Caco-2 (cell line): ENCODE data around the gene VCP. TPM values are rescaled to one million over a fixed set of nuclear protein-coding genes. Genes with fewer than 3 reads are reported as not detected.

ENCODE experiments used
- BruUV-seq: library from RNA; stranded (reverse); fragments of 400-500 nt; replicated peaks from 2 replicates; lab custom pipeline; 2021; lab: Mats Ljungman, UMichigan
- CTCF ChIA-PET: fragments of 300-600 bp; sonication (Branson Sonifier 250); formaldehyde crosslinking; loops from one replicate; lab custom pipeline; 2022; ENCODE audit warnings: antibody characterized with exemption; lab: Charles Lee
- POLR2A ChIA-PET: fragments of 300-600 bp; sonication (Branson Sonifier 250); formaldehyde crosslinking; loops from one replicate; lab custom pipeline; 2022; ENCODE audit warnings: antibody characterized with exemption; lab: Charles Lee
- DNase-seq, 2 experiments: peaks; one replicate each; pipeline versions ENCODE4 v3.0.0 to v3.0.0-alpha.2; 2020 to 2022
- H3K27me3 ChIP-seq: replicated peaks from 2 replicates; pipeline ENCODE4 v1.6.0; 2011; ENCODE audit warnings: low read length; ENCODE audit not compliant: control insufficient read depth, insufficient read depth
- H3K36me3 ChIP-seq: 2 replicates; pipeline ENCODE4 v1.5.1; 2011; ENCODE audit warnings: low read length; ENCODE audit not compliant: control insufficient read depth, insufficient read depth
- H3K4me1 ChIP-seq: fragments of 250-450 bp; sonication (Bioruptor Pico); 2 replicates; pipeline ENCODE4 v1.5.1; 2020; ENCODE audit warnings: mild to moderate bottlenecking
- H3K4me3 ChIP-seq: 2 replicates; pipeline ENCODE4 v1.5.1; 2011; ENCODE audit warnings: low read depth, mild to moderate bottlenecking, control low read depth, low read length
- H3K9me3 ChIP-seq: fragments of 250-450 bp; sonication (Bioruptor Pico); 2 replicates; pipeline ENCODE4 v1.5.1; 2020; ENCODE audit warnings: mild to moderate bottlenecking, moderate library complexity
- H3K27ac Mint-ChIP-seq: one replicate; pipeline ENCODE4 v1.8.0; 2022; ENCODE audit warnings: mixed read lengths; ENCODE audit not compliant: unreplicated experiment
- H3K27me3 Mint-ChIP-seq: one replicate; pipeline ENCODE4 v1.8.0; 2022; ENCODE audit warnings: mixed read lengths; ENCODE audit not compliant: insufficient read depth, unreplicated experiment
- H3K36me3 Mint-ChIP-seq: one replicate; pipeline ENCODE4 v1.8.0; 2022; ENCODE audit warnings: mild to moderate bottlenecking, mixed read lengths; ENCODE audit not compliant: insufficient read depth, unreplicated experiment
- H3K4me1 Mint-ChIP-seq: one replicate; pipeline ENCODE4 v1.8.0; 2022; ENCODE audit warnings: low read depth, mixed read lengths; ENCODE audit not compliant: unreplicated experiment
- H3K4me3 Mint-ChIP-seq: one replicate; pipeline ENCODE4 v1.8.0; 2022; ENCODE audit warnings: mild to moderate bottlenecking, moderate library complexity, mixed read lengths; ENCODE audit not compliant: unreplicated experiment
- H3K9me3 Mint-ChIP-seq: one replicate; pipeline ENCODE4 v1.8.0; 2022; ENCODE audit warnings: mixed read lengths; ENCODE audit not compliant: unreplicated experiment
- intact Hi-C: fragments of 100-400 bp; cut with micrococcal nuclease; formaldehyde crosslinking; loops from one replicate; pipeline ENCODE4 v1.10.0; 2022; ENCODE audit not compliant: unreplicated experiment
- total RNA-seq: library from RNA; stranded (reverse); gene quantifications from 2 replicates; pipeline ENCODE4 v1.2.3, GENCODE V29; 2022
- TF ChIP-seq, protein P1 (sequence below), 2 experiments: fragments of 200-600 bp in 1 of 2; IDR thresholded peaks; 1 replicate in 1 of 2; 2 replicates in 1 of 2; pipeline versions ENCODE4 v1.5.1 to v1.8.0; 2011 to 2022; ENCODE audit warnings: antibody characterized with exemption in 1 of 2, control low read depth in 1 of 2, inconsistent platforms in 1 of 2, low read depth in 1 of 2, low read length in 1 of 2, mild to moderate bottlenecking in 1 of 2, moderate library complexity in 1 of 2; ENCODE audit not compliant: insufficient read depth in 1 of 2, severe bottlenecking in 1 of 2, unreplicated experiment in 1 of 2

VCP gene
- total RNA-seq, 1 experiment from 2014 or later = 281 TPM

DNA sequence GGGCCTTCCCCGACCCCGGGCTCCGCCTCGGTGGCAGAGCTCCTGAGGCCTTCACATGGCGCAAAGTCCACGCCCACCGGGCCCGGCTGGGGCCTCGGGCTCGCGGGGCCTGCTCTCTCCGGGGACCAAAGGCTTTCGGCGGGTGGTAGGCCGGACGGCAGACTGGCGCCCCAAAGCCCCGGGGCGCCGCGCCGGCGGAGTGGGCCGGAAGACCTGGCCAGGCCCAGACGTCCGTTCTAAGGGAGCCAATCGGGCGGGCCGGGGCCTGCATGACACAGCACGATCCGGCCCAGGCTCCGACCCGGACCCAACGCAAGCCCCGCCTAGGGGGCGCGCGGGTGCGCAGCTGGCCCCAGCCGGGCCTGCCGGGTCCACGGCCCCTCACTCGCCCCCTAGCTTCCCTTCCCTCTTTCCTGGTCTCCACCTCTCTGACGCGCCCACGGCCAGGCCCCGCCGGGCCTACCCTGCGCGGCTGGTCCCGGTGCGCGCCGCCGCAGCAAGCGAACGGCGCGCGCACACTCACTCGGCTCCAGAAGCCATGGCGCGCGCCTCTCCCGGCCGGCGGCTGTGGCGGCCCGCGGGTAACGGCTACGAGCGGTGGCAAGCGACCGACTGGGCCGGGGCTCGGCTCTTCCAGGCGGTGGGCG, 488 bp downstream of the VCP start:
- peaks cover 12% of the 10 kb centered on the region for H3K4me1 ChIP-seq
- H3K4me3 ChIP-seq = peak overlapping the region; percentile 73
- Mint-ChIP-seq H3K36me3 (peaks cover 66% of the 10 kb centered on the region), H3K4me3 (peak overlapping the region; percentile 93), H3K27ac (peak overlapping the region; percentile 97), H3K9me3 (no peaks in the 10 kb centered on the region), H3K4me1 (peaks cover 22% of the 10 kb centered on the region), H3K27me3 (no peaks in the 10 kb centered on the region)
- no peaks in the 10 kb centered on the region for H3K9me3 ChIP-seq
- ChIA-PET POLR2A (interaction anchor here (0.5 to 1.9 kb wide), 21 partner anchors 8 to 1561 kb away, joined by 3 to 16 read pairs (median 4); partner anchors contain the start of genes ATOSB, CREB3, DNAJB5 and FANCG), CTCF (interaction anchor here (0.5 to 2.2 kb wide), 17 partner anchors 9 to 1119 kb away, joined by 3 to 9 read pairs (median 4); partner anchors contain the start of genes ATOSB, CLTA and PIGO)
- TF ChIP-seq, protein P1, sequence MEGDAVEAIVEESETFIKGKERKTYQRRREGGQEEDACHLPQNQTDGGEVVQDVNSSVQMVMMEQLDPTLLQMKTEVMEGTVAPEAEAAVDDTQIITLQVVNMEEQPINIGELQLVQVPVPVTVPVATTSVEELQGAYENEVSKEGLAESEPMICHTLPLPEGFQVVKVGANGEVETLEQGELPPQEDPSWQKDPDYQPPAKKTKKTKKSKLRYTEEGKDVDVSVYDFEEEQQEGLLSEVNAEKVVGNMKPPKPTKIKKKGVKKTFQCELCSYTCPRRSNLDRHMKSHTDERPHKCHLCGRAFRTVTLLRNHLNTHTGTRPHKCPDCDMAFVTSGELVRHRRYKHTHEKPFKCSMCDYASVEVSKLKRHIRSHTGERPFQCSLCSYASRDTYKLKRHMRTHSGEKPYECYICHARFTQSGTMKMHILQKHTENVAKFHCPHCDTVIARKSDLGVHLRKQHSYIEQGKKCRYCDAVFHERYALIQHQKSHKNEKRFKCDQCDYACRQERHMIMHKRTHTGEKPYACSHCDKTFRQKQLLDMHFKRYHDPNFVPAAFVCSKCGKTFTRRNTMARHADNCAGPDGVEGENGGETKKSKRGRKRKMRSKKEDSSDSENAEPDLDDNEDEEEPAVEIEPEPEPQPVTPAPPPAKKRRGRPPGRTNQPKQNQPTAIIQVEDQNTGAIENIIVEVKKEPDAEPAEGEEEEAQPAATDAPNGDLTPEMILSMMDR (IDR thresholded peaks at IDR 0.05; ENCODE audit: insufficient read depth in 1 of 2, low read depth in 1 of 2, low read length in 1 of 2, severe bottlenecking in 1 of 2, unreplicated experiment in 1 of 2) = peak; percentile 41 to 52
- BruUV-seq = no TSS peak
- intact Hi-C loops = loop anchor here (1.0 kb wide), 3 partner anchors 8 to 83 kb away; partner anchors contain the start of genes DNAJB5 and PIGO
- peaks cover 4% of the 10 kb centered on the region for H3K36me3 ChIP-seq
- peak; percentile 86 to 94 for DNase-seq
- no peaks in the 10 kb centered on the region for H3K27me3 ChIP-seq

GRCh38 chr9:35070823-35071813, 1.3 kb downstream of the VCP start:
- intact Hi-C loops = no loop called here
- no peak for DNase-seq
- H3K4me3 ChIP-seq = peak overlapping the region; percentile 73
- Mint-ChIP-seq H3K9me3 (no peaks in the 10 kb centered on the region), H3K4me1 (peaks cover 22% of the 10 kb centered on the region), H3K4me3 (peak overlapping the region; percentile 93), H3K36me3 (peaks cover 72% of the 10 kb centered on the region), H3K27me3 (no peaks in the 10 kb centered on the region), H3K27ac (peak overlapping the region; percentile 97)
- H3K4me1 ChIP-seq = peaks cover 12% of the 10 kb centered on the region
- TF ChIP-seq, protein P1 (IDR thresholded peaks at IDR 0.05; ENCODE audit: insufficient read depth in 1 of 2, low read depth in 1 of 2, low read length in 1 of 2, severe bottlenecking in 1 of 2, unreplicated experiment in 1 of 2) = no peak
- H3K36me3 ChIP-seq = peaks cover 5% of the 10 kb centered on the region
- H3K9me3 ChIP-seq = no peaks in the 10 kb centered on the region
- ChIA-PET POLR2A (interaction anchor here (0.6 to 1.9 kb wide), 18 partner anchors 9 to 1560 kb away, joined by 3 to 16 read pairs (median 4); partner anchors contain the start of genes ATOSB, CREB3, FANCG and GBA2), CTCF (interaction anchor here (0.5 to 2.2 kb wide), 16 partner anchors 10 to 1119 kb away, joined by 3 to 9 read pairs (median 4); partner anchors contain the start of genes ATOSB, CLTA and PIGO)
- BruUV-seq = TSS peak; percentile 46
- no peaks in the 10 kb centered on the region for H3K27me3 ChIP-seq
